Measurements from ENCODE around the gene HOXA3. TPM values are rescaled to one million over a fixed set of nuclear protein-coding genes. Genes with fewer than 3 reads are reported as not detected.

Gene HOXA3
- total RNA-seq, 1 experiment from 2014 or later: 9.2 TPM

DNA sequence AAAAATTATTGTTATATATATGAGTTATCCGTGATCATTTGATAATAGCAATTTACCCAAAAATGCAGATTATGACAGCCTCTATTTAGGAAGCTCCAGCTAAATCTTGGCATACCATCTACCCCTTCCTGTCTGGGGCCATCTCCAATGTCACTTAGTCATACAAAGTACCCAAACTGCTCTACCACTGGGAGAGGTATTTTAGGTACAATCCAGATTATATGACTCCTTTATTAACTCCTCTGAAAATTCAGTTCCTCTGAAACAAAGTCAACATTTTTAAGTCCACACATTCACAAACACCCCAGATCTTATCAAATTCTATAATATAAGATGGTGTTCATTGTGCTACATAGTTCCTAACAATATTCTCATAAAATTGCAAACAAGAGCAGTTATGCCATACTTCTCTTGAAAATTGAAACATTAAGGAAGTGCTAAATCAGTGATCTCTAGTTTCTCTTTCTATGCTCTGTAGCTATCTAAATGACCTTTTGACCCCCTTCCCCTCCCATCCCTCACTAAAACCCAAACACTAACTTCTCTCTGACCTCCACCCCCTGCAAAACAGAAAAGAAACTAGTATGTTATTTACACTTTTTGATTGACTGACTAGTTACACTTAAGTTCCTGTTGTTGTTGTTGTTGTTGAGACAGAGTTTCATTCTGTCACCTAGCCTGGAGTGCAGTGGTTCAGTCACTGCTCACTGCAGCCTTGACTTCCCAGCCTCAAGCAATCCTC is 73.0 kb downstream of the HOXA3 start:
- intact Hi-C loops (cut with micrococcal nuclease): no loop called here
- Histone ChIP-seq H3K79me2 (ENCODE audit: insufficient read depth, low read length) (no peaks in the 10 kb centered on the region), H2AFZ (ENCODE audit: low read depth, low read length, poor library complexity, severe bottlenecking) (peak overlapping the region; percentile 64), H3K36me3 (ENCODE audit: control insufficient read depth in 1 of 2, insufficient read depth in 2 of 2, low read length in 2 of 2) (no peaks in the 10 kb centered on the region; a peak in 1 of 4 replicates), H3K9ac (ENCODE audit: low read length) (no peak overlapping the region), H3K4me1 (ENCODE audit: control insufficient read depth in 1 of 2, insufficient read depth in 2 of 2, low read length in 2 of 2) (peaks cover 0 to 36% of the 10 kb centered on the region in 2 experiments; a peak in 2 of 4 replicates), H3K27me3 (ENCODE audit: insufficient read depth, low read length) (no peaks in the 10 kb centered on the region), H3K4me3 (replicated peaks in 1 of 2; ENCODE audit: low read depth in 1 of 2, low read length in 2 of 2) (no peak overlapping the region), H3K27ac (ENCODE audit: low read depth, low read length) (no peak overlapping the region), H3K4me2 (ENCODE audit: low read length) (peak overlapping the region; percentile 26), H3K9me3 (ENCODE audit: control insufficient read depth in 1 of 2, insufficient read depth in 1 of 2, low read depth in 1 of 2, low read length in 2 of 2) (no peaks in the 10 kb centered on the region), H4K20me1 (ENCODE audit: insufficient read depth) (no peaks in the 10 kb centered on the region), H3K9me2 (ENCODE audit: insufficient read depth) (no peaks in the 10 kb centered on the region)
- ATAC-seq: no peak
- ChIA-PET POLR2A (no interaction called here), RAD21 (ENCODE audit: low non-redundant PET in 1 of 2, low total read pairs in 2 of 2, uncharacterized antibody in 2 of 2, unreplicated experiment in 2 of 2) (no interaction called here), CTCF (no interaction called here)
- BruUV-seq (replicated peaks): no TSS peak
- TF ChIP-seq, protein P1, sequence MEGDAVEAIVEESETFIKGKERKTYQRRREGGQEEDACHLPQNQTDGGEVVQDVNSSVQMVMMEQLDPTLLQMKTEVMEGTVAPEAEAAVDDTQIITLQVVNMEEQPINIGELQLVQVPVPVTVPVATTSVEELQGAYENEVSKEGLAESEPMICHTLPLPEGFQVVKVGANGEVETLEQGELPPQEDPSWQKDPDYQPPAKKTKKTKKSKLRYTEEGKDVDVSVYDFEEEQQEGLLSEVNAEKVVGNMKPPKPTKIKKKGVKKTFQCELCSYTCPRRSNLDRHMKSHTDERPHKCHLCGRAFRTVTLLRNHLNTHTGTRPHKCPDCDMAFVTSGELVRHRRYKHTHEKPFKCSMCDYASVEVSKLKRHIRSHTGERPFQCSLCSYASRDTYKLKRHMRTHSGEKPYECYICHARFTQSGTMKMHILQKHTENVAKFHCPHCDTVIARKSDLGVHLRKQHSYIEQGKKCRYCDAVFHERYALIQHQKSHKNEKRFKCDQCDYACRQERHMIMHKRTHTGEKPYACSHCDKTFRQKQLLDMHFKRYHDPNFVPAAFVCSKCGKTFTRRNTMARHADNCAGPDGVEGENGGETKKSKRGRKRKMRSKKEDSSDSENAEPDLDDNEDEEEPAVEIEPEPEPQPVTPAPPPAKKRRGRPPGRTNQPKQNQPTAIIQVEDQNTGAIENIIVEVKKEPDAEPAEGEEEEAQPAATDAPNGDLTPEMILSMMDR (IDR thresholded peaks at IDR 0.05 in 2 of 3, conservative IDR thresholded peaks at IDR 0.05 in 1 of 3; ENCODE audit: borderline replicate concordance in 1 of 3, insufficient read depth in 1 of 3, low read depth in 2 of 3, low read length in 2 of 3): no peak
- TF ChIP-seq RAD21 (IDR thresholded peaks at IDR 0.05; ENCODE audit: low read depth): no peak
- no peak for TF ChIP-seq ELF1 (IDR thresholded peaks at IDR 0.05; ENCODE audit: borderline replicate concordance, low read depth)
- TF ChIP-seq POLR2AphosphoS5 (IDR thresholded peaks at IDR 0.05; ENCODE audit: low read depth, low read length): no peak
- no peak for TF ChIP-seq ZNF274 (IDR thresholded peaks at IDR 0.05; ENCODE audit: low read depth, low read length)
- no peak for DNase-seq (ENCODE audit: low read depth, low spot score)

DNA sequence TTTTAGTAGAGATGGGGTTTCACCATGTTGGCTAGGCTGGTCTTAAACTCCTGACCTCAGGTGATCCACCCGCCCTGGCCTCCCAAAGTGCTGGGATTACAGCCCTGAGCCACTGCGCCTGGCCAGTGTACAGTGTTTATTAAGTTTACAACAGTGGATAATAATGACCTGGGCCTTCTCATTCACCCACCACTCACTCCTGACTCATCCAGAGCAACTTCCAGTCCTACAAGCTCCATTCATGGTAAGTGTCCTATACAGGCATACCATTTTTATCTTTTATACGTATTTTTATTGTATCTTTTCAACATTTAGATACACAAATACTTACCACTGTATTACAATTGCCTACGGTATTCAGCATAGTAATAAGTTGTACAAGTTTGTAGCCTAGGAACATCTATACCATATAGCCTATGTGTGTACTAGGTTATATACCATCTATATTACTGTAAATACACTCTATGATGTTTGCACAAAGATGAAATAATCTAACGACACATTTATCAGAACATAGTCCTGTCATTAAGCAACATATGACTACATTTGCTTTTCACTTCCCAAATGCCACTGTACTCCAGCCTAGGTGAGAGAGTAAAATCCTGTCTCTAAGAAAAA is 73.7 kb downstream of the HOXA3 start:
- no peaks in the 10 kb centered on the region for H4K20me1 ChIP-seq (ENCODE audit: insufficient read depth)
- BruUV-seq (replicated peaks): no TSS peak
- H3K4me2 ChIP-seq (ENCODE audit: low read length): no peak overlapping the region
- ChIA-PET POLR2A (no interaction called here), RAD21 (ENCODE audit: low non-redundant PET in 1 of 2, low total read pairs in 2 of 2, uncharacterized antibody in 2 of 2, unreplicated experiment in 2 of 2) (no interaction called here), CTCF (no interaction called here)
- intact Hi-C loops (cut with micrococcal nuclease): no loop called here
- no peaks in the 10 kb centered on the region for H3K9me3 ChIP-seq (ENCODE audit: control insufficient read depth in 1 of 2, insufficient read depth in 1 of 2, low read depth in 1 of 2, low read length in 2 of 2)
- no peaks in the 10 kb centered on the region for H3K79me2 ChIP-seq (ENCODE audit: insufficient read depth, low read length)
- H3K9me2 ChIP-seq (ENCODE audit: insufficient read depth): no peaks in the 10 kb centered on the region
- H3K27me3 ChIP-seq (ENCODE audit: insufficient read depth, low read length): no peaks in the 10 kb centered on the region
- TF ChIP-seq FOSL1 (IDR thresholded peaks at IDR 0.05; ENCODE audit: low read depth): no peak
- no peak for TF ChIP-seq YY1 (IDR thresholded peaks at IDR 0.05; ENCODE audit: extremely low read depth, insufficient replicate concordance, low read depth, low read length)
- TF ChIP-seq SIN3A (IDR thresholded peaks at IDR 0.05; ENCODE audit: low read depth): no peak
- TF ChIP-seq TCF7L2 (IDR thresholded peaks at IDR 0.05; ENCODE audit: borderline replicate concordance, extremely low read depth, insufficient read depth, insufficient read length): no peak
- no peak for TF ChIP-seq EZH2phosphoT487 (IDR thresholded peaks at IDR 0.05; ENCODE audit: borderline replicate concordance)
- no peak for TF ChIP-seq RAD21 (IDR thresholded peaks at IDR 0.05; ENCODE audit: low read depth)
- no peak for TF ChIP-seq ZFX (IDR thresholded peaks at IDR 0.05)
- no peak for TF ChIP-seq EZH2 (IDR thresholded peaks at IDR 0.05)
- no peak overlapping the region for H3K4me3 ChIP-seq (replicated peaks in 1 of 2; ENCODE audit: low read depth in 1 of 2, low read length in 2 of 2)
- H3K9ac ChIP-seq (ENCODE audit: low read length): no peak overlapping the region
- no peak overlapping the region for H3K27ac ChIP-seq (ENCODE audit: low read depth, low read length)
- H3K36me3 ChIP-seq (ENCODE audit: control insufficient read depth in 1 of 2, insufficient read depth in 2 of 2, low read length in 2 of 2): no peaks in the 10 kb centered on the region; a peak in 1 of 4 replicates
- H2AFZ ChIP-seq (ENCODE audit: low read depth, low read length, poor library complexity, severe bottlenecking): peak overlapping the region; percentile 64
- DNase-seq (ENCODE audit: low read depth, low spot score): no peak
- peaks cover 0 to 36% of the 10 kb centered on the region in 2 experiments; a peak in 2 of 4 replicates for H3K4me1 ChIP-seq (ENCODE audit: control insufficient read depth in 1 of 2, insufficient read depth in 2 of 2, low read length in 2 of 2)
- ATAC-seq: no peak

Data from HCT116 (cell line).